Astrocyte of the spinal cord (primary cell): ENCODE measurements around the gene MBD3.

Experiments used
- DNase-seq: peaks from one replicate; pipeline ENCODE4 v3.0.0; 2011; ENCODE audit warnings: low read depth, low spot score
- H3K4me3 ChIP-seq: 2 replicates; pipeline ENCODE4 v1.5.1; 2011; ENCODE audit warnings: low read depth, mild to moderate bottlenecking, low read length, moderate library complexity
- in situ Hi-C: cut with HindIII; loops from 2 replicates; pipeline ENCODE4 v1.10.0; 2017; ENCODE audit warnings: low sequenced_read_pairs
- TF ChIP-seq, protein P1 (sequence below): IDR thresholded peaks from 2 replicates; pipeline ENCODE4 v1.5.1; 2012; ENCODE audit warnings: low read depth, mild to moderate bottlenecking, low read length, inconsistent platforms

MBD3 gene

DNA sequence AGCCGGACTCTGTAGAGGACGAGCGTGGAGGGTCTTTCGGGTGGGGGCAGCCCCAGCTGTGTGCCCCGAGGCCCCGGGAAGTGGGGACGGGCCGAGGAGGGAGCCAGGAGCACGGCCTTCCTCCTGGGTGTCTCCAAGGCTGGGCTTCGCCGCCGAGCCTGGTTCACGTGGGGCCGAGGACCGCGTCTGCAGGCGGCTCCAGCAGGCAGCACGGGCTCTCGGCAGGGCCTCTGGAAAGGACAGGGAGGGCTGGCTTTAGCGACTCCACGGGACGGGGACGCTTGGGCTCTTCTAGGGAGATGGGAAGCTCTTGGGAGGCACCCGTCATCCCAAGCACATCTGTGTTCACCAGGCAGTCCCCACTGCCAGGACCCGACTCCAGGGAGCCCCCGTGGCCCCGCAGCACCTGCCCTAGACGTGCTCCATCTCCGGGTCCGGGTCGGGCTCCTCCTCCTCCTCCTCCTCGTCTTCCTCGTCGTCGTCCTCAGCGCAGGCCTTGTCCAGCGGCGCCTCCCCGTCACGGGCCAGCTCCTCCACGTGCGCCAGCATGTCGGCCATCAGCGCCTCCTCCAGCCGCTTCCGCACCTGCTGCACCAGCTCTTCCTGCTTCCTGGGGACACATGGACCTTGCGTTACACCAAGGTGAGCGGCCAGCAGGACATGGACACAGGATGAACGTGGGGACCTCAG lies 14.6 kb downstream of the MBD3 start:
- TF ChIP-seq, protein P1, sequence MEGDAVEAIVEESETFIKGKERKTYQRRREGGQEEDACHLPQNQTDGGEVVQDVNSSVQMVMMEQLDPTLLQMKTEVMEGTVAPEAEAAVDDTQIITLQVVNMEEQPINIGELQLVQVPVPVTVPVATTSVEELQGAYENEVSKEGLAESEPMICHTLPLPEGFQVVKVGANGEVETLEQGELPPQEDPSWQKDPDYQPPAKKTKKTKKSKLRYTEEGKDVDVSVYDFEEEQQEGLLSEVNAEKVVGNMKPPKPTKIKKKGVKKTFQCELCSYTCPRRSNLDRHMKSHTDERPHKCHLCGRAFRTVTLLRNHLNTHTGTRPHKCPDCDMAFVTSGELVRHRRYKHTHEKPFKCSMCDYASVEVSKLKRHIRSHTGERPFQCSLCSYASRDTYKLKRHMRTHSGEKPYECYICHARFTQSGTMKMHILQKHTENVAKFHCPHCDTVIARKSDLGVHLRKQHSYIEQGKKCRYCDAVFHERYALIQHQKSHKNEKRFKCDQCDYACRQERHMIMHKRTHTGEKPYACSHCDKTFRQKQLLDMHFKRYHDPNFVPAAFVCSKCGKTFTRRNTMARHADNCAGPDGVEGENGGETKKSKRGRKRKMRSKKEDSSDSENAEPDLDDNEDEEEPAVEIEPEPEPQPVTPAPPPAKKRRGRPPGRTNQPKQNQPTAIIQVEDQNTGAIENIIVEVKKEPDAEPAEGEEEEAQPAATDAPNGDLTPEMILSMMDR = no peak
- in situ Hi-C loops = no loop called here
- no peak for DNase-seq
- no peak overlapping the region for H3K4me3 ChIP-seq

DNA sequence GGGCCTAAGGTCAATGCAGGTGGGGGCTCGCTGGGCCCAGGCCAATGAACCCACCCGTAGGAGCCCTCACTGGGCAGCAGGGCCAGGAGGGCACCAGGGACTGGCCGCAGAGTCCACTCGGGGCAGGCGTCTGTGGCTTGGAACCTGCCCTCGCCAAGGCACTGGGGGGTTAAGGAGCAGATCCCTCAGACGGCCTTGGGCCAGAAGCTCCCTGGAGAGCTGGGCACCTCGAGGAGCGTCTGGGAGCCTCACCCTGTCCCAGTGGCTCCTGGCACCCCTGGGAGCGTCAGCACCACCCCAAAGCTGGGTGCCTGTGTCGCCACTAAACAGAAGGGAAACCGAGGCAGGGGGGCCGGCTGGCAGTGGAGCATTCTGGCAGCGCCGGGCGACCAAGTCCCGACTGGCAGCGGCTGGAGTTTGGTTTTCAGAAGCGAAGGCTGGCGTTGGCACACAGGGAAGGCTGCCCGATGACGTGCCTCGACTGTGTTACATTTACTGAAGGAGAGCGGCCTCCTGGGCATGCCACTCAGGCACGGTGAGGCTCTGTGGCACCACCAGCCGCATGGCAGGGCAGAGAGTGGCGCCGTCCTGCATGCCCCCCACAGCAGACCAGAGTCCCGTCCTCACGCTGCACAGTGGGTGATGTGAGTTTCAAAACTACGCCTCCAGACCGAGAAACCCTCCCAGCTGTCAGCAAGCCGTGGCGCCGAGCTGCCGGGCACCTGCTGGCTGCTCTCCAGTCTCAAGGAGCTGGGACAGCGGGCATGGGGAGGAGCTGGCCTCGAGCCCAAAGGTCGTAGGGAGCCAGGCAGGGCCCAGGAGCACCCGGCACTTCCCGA lies 15.4 kb downstream of the MBD3 start:
- TF ChIP-seq, protein P1 = no peak
- in situ Hi-C loops = no loop called here
- no peak overlapping the region for H3K4me3 ChIP-seq
- no peak for DNase-seq

DNA sequence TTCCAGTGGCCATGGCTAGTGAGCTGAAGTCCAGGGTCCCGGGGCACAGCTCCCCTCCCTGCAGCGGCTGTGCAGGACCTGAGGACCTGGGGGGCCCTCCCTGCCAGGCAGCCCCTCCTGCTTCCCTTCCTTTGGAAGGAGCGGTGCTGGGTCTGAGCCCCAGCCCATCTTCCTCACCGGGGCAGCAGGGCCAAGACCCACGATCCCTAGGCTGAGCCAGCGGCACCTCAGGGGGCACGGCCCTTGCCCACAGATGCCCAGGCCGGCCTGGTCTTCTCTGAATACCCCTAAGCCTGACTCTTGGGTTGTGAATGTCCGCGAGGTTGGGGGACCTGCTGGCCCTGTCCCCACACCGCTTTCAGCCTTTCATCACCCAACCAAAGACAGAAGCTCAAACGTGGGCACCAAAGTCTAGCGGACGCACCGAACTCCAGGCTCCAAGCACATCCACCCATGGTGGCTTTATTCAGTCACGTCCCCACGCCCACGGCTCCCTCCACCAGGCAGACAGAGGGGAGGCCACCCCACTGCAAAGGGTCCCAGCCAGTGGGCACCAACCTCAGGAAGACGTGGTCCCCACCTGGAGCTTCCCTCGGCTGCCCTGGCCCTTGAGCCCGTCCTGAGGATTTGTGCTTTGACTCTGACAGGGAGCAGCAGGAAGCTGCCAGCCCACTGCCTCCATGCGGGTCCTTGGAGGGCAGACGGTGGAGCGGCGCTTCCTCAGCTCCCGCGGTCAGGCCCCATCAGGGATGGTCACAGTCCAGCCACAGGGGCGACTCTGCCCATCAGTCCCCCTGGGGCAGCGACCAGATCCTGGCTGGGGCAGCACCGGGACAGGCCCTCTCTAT lies 16.2 kb downstream of the MBD3 start:
- in situ Hi-C loops = no loop called here
- no peak overlapping the region for H3K4me3 ChIP-seq
- TF ChIP-seq, protein P1 = no peak
- DNase-seq = no peak

DNA sequence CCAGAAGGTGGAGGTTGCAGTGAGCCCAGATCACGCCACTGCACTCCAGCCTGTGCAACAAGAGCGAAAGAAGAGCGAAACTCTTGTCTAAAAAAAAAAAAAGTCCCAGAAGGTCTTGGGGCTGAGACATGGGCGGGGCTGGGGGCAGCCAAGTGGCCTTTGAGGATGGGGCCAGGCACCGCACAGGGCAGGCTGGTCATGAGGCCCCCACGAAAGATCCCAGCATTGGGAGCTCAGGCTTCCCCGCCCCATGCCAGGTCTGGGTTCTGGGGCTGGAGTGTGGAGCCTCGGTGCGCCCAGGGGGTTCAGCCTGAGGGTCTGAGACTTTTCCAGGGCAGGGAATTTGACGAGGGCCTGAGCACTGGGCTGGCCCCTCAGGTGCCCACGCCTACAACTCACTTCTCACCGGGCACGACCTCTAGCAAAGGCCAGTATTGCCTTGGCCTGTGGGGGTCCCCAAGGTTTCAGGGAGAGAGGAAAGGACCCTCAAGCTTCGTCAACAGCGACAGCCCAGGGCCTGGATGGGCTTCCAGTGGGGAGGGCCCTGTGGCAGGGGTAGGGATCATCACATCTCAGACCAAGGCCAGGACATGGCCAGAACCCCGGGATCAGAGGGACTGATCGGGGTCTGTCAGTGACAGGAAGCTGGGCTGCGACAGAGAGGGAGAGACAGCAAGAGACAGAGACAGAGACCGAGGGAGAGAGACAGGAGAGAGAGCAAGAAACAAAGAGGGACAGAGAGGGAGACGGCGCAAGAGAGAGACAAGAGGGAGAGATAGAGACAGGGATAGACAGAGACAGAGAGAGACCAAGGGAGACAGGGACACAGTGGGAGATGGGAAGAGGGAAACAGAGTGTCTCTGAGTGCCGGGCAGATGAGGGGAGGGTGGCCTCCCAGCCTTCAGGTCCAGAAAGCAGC lies 17.1 kb downstream of the MBD3 start:
- TF ChIP-seq, protein P1 = no peak
- H3K4me3 ChIP-seq = no peak overlapping the region
- in situ Hi-C loops = no loop called here
- DNase-seq = no peak

DNA sequence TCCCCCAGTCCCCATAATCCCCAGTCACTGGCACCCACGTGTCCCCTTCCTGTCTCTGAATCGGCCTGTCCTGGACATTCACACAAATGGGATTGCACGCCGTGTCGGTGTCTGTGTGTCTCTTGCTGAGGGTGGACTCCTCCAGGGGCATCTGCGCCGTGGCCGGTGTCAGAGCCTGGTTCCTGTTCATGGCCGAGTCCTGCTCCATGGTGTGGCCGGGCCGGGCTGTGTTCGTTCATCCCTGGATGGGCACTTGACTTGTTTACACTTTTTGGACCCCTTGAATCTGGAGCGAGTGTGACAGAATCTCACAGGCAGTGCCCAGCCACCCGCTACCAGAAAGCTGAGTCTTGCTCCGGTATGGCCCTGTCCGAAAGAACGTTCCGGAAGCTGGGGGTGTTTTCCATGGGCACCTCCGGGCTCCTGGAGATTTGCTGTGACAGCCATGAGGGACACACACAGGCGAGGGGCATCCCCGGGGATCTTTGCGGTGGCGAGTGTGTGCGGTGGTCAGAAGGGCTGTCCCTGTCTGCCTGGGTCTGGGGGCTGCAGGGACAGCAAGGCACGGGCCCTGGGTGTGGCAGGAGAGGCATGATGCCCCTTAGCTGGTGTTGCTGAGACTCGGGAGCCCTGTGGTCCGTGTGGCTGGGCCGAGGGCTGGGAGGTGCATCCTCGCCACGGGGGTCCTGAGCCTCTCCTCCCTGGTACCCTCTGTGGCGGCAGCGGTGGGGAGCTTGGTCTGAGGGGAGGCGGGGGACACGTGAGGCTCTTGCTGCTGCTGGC lies 18.1 kb downstream of the MBD3 start:
- no peak overlapping the region for H3K4me3 ChIP-seq
- DNase-seq = no peak
- TF ChIP-seq, protein P1 = no peak
- in situ Hi-C loops = no loop called here
